Transverse colon (tissue), 4 donors: ENCODE results near the gene SPI1. TPM values are rescaled to one million over a fixed set of nuclear protein-coding genes. Genes with fewer than 3 reads are reported as not detected.
"Not testable (repeated sequence)": the region's sequence is repeated elsewhere in the genome, so short reads cannot be mapped to it uniquely, and the experiment has no call there.

Source experiments
- DNase-seq: peaks from one replicate; pipeline ENCODE4 v3.0.0-alpha.2; 2019
- H3K27ac ChIP-seq, 4 donors: fragments of 200-600 bp; sonication (generic); 2 replicates each; pipeline ENCODE4 v1.5.1; 2016 to 2018; ENCODE audit warnings: inconsistent platforms in 4 of 4
- H3K27me3 ChIP-seq: fragments of 200-600 bp; sonication (generic); 2 replicates; pipeline ENCODE4 v1.5.1; 2017; ENCODE audit warnings: inconsistent platforms
- H3K36me3 ChIP-seq, 4 donors: fragments of 200-600 bp; sonication (generic); 2 replicates each; pipeline ENCODE4 v1.5.1; 2017 to 2019; ENCODE audit warnings: inconsistent platforms in 4 of 4
- H3K4me1 ChIP-seq, 4 donors: fragments of 200-600 bp; sonication (generic); 2 replicates each; pipeline ENCODE4 v1.5.1; 2017 to 2020; ENCODE audit warnings: inconsistent platforms in 4 of 4
- H3K4me3 ChIP-seq, 4 donors: fragments of 200-600 bp; sonication (generic); 1 replicate in 1 of 4; 2 replicates in 3 of 4; pipeline versions ENCODE4 v1.5.1 to v1.6.1; 2017 to 2019; ENCODE audit warnings: inconsistent platforms in 4 of 4
- H3K9me3 ChIP-seq, 2 donors: fragments of 200-600 bp; sonication (generic); 2 replicates each; pipeline ENCODE4 v1.5.1; 2017 to 2019; ENCODE audit warnings: inconsistent platforms in 2 of 2
- CTCF ChIP-seq, 5 experiments: fragments of 200-600 bp in 3 of 5; fragments of 450-650 bp in 2 of 5; sonication (generic) in 3 of 5; IDR thresholded peaks; 1 replicate in 2 of 5; 2 replicates in 3 of 5; pipeline ENCODE4 v1.5.1; 2016 to 2017; ENCODE audit warnings: antibody characterized with exemption in 5 of 5, inconsistent platforms in 3 of 5, mild to moderate bottlenecking in 2 of 5, moderate library complexity in 1 of 5
- EP300 ChIP-seq: sonication (generic); formaldehyde crosslinking; IDR thresholded peaks from one replicate; pipeline ENCODE4 v1.6.1; 2017; ENCODE audit warnings: antibody characterized with exemption, low read depth
- POLR2A ChIP-seq: fragments of 450-650 bp; IDR thresholded peaks from one replicate; pipeline ENCODE4 v1.6.1; 2016; ENCODE audit warnings: antibody characterized with exemption, mild to moderate bottlenecking, moderate library complexity
- POLR2AphosphoS5 ChIP-seq, 3 donors: sonication (generic); formaldehyde crosslinking; IDR thresholded peaks; one replicate each; pipeline ENCODE4 v1.6.1; 2016; ENCODE audit warnings: antibody characterized with exemption in 3 of 3
- WGBS, 2 donors: methylation state at CpG; one replicate each; pipeline ENCODE4 v1.1.5; 2018; ENCODE audit warnings: low coverage in 1 of 2; 5-methylcytosine and 5-hydroxymethylcytosine counted together
- in situ Hi-C, 4 donors: fragments of 200-750 bp; cut with MboI; loops; one replicate each; pipeline versions ENCODE4 v1.15.0 to v1.15.1; 2017; ENCODE audit warnings: low sequenced_read_pairs in 3 of 4, low pct_ligation_motif_present in 1 of 4, low pct_unique_long_range_greater_than_20kb in 1 of 4
- intact Hi-C: fragments of 100-400 bp; cut with DNase I; formaldehyde crosslinking; loops from one replicate; pipeline ENCODE4 v1.15.1; 2023; ENCODE audit warnings: low total_unique reads
- total RNA-seq, 4 donors: library from RNA; depleted of rRNA; stranded (reverse); fragments of >200 nt; gene quantifications; one replicate each; pipeline ENCODE4 v1.1.0, GENCODE V29; 2016

The SPI1 gene
- total RNA-seq, 4 donors from 2014 or later: 7.1 to 35.5 (median 17.2) TPM

- H3K4me1 ChIP-seq: peaks cover 0 to 6% (median 2%) of the 10 kb centered on the region in 4 donors
- peaks cover 0 to 48% (median 12%) of the 10 kb centered on the region in 4 donors for H3K36me3 ChIP-seq
- no peak overlapping the region for H3K4me3 ChIP-seq
- TF ChIP-seq POLR2AphosphoS5 (IDR thresholded peaks at IDR 0.05) (no peak), CTCF (IDR thresholded peaks at IDR 0.05) (no peak), EP300 (no peak), POLR2A (no peak)
- in situ Hi-C loops: no loop called here
- DNase-seq: no peak
- H3K27me3 ChIP-seq: no peaks in the 10 kb centered on the region
- no peak overlapping the region for H3K27ac ChIP-seq
- intact Hi-C loops: no loop called here
- WGBS, 2 donors: 84 to 92% methylated on average over 2 to 15 of the region's 15 CpGs
- no peaks in the 10 kb centered on the region for H3K9me3 ChIP-seq
These were observed 52.9 kb downstream of the SPI1 start for GRCh38 chr11:47325271-47326041.

GRCh38 chr11:47324520-47324919 lies 53.8 kb downstream of the SPI1 start:
- intact Hi-C loops (no loop called here), in situ Hi-C loops (no loop called here)
- peaks cover 0 to 45% (median 12%) of the 10 kb centered on the region in 4 donors for H3K36me3 ChIP-seq
- no peaks in the 10 kb centered on the region for H3K27me3 ChIP-seq
- H3K4me3 ChIP-seq: no peak overlapping the region
- DNase-seq: no peak
- H3K27ac ChIP-seq: no peak overlapping the region
- TF ChIP-seq POLR2A: no peak
- no peak for TF ChIP-seq POLR2AphosphoS5 (IDR thresholded peaks at IDR 0.05)
- no peak for TF ChIP-seq CTCF (IDR thresholded peaks at IDR 0.05)
- TF ChIP-seq EP300: no peak
- no peaks in the 10 kb centered on the region for H3K9me3 ChIP-seq
- WGBS, 2 donors: 91% methylated on average over 11 of the region's 12 CpGs; no CpG with 5 or more reads in 1 of the 2 donors
- H3K4me1 ChIP-seq: no peaks in the 10 kb centered on the region

- no peak overlapping the region for H3K4me3 ChIP-seq
- H3K36me3 ChIP-seq: peaks cover 0 to 56% (median 23%) of the 10 kb centered on the region in 4 donors
- no peak overlapping the region for H3K27ac ChIP-seq
- intact Hi-C loops: no loop called here
- no peaks in the 10 kb centered on the region for H3K4me1 ChIP-seq
- no peak for DNase-seq
- WGBS, 2 donors: 85 to 100% methylated on average over 2 of the region's 2 CpGs
- H3K27me3 ChIP-seq: no peaks in the 10 kb centered on the region
- TF ChIP-seq POLR2A (no peak), POLR2AphosphoS5 (IDR thresholded peaks at IDR 0.05) (no peak), EP300 (no peak), CTCF (IDR thresholded peaks at IDR 0.05) (no peak)
- in situ Hi-C loops: no loop called here
- H3K9me3 ChIP-seq: no peaks in the 10 kb centered on the region
These were observed 60.2 kb downstream of the SPI1 start for GRCh38 chr11:47318166-47318565.

- Histone ChIP-seq H3K4me1 (no peaks in the 10 kb centered on the region), H3K4me3 (no peak overlapping the region), H3K27me3 (no peaks in the 10 kb centered on the region), H3K36me3 (peaks cover 0 to 60% (median 27%) of the 10 kb centered on the region in 4 donors), H3K9me3 (no peaks in the 10 kb centered on the region), H3K27ac (no peak overlapping the region)
- intact Hi-C loops (no loop called here), in situ Hi-C loops (no loop called here)
- WGBS, 2 donors: 78 to 86% methylated on average over 5 of the region's 5 CpGs
- DNase-seq: no peak
- TF ChIP-seq CTCF (IDR thresholded peaks at IDR 0.05) (no peak), POLR2A (no peak), POLR2AphosphoS5 (IDR thresholded peaks at IDR 0.05) (no peak), EP300 (no peak)
These were observed 61.1 kb downstream of the SPI1 start for GRCh38 chr11:47317064-47317828.

- H3K27ac ChIP-seq, DNase-seq, H3K27me3 ChIP-seq, in situ Hi-C loops, H3K4me1 ChIP-seq, intact Hi-C loops, H3K9me3 ChIP-seq, H3K4me3 ChIP-seq: not testable (repeated sequence)
- H3K36me3 ChIP-seq: peaks cover 0 to 62% (median 28%) of the 10 kb centered on the region in 4 donors
- WGBS, 2 donors: 92 to 95% methylated on average over 8 of the region's 8 CpGs
These were observed 61.8 kb downstream of the SPI1 start for GRCh38 chr11:47316501-47316900.
